T1000 (cell line): ENCODE measurements around the gene BNC2.
A peak's percentile ranks its signal among the peaks of the same experiment; 100 is the strongest.
"Not testable (repeated sequence)": the region's sequence is repeated elsewhere in the genome, so short reads cannot be mapped to it uniquely, and the experiment has no call there.

Experiments used
- DNase-seq: peaks from one replicate; lab custom pipeline; 2025; ENCODE audit warnings: mixed read lengths; lab: John Stamatoyannopoulos, UW

Gene BNC2

DNA sequence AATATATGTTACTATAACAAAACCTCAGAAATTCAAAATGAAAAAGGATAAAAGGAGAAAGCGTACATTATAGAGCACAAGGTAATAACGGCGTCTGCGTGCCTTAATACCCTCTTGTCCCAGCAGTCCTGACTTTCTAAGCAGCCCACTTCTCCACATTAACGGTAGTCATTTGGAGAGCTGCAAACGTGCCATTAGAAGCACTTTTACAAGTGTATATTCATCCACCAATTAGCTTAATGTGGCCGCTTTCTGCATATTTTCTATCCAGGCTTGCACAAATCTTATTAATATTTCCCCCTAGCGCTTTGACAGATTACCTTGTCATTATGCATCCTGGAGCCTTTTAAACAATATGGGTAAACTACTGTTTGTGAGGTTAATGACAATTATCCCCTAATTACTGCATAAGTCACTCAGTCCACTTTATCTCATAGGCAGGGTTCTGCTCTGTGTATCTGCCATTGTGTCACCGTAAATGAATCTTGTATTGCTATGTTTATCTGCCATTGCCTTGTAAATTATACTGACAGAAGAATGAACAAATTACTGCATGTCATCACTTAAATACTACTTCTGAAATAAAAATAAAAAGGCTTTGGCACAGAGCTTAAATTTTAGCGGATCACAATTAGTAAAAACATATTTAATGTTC lies 421.3 kb downstream of the BNC2 start:
- no peak for DNase-seq

DNA sequence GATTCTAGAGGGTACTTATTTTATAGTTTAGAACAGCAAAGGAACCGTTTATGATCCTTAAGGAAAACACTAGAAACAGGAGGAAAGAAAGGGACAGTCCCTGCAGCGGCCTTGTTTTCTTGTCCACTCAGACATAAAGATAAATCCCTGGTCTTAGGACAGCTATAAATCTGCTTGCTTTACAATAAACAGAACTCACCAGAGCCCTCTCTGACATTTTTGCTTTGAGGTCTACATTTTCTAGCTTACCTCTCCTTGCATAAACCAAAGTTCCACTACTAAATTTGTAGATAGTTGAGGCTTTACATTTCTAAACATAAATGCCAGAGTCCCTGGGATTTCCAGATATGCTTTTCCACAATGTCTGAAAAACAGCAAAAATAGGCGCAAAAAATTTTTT lies 422.5 kb downstream of the BNC2 start:
- DNase-seq: no peak

DNA sequence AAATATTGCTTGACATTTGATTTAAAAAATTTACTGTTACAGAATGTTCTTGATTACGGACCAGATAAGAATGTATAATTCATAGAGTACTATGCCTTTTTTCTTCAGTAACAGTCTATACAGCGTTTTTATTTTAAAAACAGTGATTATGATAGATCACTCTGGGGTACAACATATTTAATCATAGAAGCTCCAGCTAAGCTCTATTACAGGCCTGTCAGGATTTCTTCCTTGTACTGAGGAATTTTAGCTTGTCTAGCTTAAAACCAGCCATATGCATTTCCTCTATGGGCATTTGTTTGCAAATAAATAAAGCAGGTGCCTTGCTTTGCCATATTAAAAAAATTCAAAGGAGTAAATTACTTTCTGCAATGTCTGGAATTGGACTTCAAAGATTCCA lies 423.8 kb downstream of the BNC2 start:
- no peak for DNase-seq

DNA sequence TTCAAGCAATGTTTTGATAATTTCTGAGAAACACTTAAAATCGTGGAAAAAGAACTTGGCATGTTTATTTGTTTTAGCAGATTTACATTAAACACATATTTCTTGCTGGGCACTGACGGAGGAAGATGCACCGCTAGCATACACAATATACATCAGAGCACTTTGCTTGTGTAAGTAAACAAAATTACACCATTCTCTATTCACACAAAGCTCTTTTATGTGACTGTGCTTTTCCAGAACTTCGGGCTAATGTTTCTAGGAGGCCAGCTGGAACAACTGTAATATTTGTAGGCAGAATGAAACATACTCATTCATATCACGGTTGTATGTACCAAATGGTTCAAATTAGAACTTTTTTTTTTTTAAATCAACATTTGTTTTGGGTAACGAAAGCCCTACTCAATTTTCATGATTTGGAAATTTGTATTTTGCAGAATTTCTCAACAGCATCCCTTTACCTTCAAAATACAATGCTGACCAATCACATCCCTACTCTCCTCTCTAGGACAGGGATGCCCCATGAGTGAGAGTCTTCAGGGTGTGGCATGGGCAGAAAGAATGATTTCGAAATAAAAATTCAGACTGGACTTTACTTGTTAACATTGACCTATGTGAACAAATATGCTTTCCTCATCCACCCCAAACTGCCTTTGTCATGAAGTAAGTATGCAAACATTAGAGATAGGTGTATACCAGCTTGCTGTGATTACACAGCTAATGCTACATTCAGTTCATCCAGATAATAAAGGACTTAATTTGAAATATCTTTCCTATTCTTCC lies 425.1 kb downstream of the BNC2 start:
- no peak for DNase-seq

DNA sequence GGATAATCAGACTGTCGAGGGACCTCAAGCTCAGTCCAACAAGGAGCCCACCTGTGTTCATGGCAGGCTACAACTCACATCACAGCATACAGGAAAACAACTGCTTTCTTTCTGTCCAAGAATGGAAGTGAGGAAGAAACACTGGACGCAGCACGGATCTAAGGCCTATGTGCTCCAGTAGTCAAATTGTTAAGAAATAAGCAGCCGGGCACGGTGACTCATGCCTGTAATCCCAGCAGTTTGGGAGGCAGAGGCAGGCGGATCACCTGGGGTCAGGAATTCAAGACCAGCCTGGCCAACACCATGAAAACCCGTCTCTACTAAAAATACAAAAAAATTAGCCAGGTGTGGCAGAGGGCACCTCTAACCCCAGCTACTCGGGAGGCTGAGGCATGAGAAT lies 427.8 kb downstream of the BNC2 start:
- no peak for DNase-seq

DNA sequence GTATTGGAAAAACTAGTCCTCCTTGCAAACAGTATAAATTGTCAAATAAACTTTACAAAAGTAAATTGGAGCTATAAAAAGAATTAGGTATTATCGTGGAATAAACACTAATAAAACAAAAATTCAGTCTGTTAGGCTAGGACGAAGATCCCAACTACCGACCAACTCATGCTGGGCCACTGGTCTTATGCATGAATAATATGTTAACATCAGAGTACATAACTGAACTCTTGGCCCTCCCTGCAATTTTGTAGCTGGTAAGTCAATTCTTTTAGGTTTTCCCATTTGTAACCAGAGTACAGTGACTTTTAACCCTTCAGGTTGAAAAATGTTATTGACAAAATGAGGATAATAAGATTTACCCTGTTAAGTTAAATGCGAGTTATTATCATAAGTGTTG lies 428.7 kb downstream of the BNC2 start:
- no peak for DNase-seq

DNA sequence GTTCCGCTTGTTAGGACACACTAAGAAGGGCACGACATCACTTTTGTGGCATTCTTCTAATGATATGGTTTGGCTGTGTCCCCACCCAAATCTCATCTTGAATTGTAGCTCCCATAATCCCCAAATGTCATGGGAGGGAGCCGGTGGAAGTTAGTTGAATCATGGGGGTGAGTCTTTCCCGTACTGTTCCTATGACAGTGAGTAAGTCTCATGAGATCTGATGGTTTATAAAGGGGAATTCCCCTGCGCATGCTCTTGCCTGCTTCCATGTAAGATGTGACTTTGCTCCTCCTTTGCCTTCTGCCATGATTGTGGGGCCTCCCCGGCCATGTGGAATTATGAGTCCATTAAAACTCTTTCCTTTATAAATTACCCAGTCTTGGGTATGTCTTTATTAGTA lies 431.6 kb downstream of the BNC2 start:
- not testable (repeated sequence) for DNase-seq

DNA sequence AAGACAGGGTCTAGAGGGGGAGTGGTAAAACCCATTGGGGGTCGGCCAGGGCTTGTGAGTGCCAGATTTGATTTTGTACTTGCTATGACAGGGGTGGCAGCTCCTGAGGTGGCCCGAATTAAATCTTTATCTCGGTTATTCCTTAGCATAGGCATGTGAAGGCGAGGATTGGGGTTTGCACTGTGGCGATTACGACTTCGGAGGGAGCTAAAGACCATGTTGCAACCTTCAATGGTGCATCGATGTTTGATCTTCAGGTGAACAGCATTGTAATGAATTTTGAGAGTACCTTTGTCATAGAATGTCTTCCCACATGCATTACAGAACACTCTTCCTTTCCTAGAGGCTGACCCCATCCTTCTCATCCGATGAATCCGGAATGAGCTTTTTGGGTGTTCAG lies 433.9 kb downstream of the BNC2 start:
- DNase-seq: no peak

DNA sequence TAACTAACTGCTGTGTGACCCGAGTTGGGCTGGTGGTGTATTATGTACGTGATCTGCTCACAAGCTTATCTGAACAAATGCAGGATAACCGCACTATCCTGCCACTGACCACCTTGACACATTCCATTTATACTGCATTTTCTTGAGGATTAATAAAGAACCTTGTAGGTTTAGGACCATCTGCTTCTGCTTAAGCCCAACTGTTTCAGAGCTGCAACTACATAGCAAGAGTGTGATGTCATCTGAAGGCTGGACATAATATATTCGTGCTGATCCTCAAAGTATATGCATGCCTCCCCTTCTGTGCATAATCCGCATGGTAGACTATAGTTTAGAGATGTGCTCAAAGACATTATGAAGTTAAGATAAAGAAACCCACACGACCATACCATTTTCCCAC lies 435.9 kb downstream of the BNC2 start:
- no peak for DNase-seq

DNA sequence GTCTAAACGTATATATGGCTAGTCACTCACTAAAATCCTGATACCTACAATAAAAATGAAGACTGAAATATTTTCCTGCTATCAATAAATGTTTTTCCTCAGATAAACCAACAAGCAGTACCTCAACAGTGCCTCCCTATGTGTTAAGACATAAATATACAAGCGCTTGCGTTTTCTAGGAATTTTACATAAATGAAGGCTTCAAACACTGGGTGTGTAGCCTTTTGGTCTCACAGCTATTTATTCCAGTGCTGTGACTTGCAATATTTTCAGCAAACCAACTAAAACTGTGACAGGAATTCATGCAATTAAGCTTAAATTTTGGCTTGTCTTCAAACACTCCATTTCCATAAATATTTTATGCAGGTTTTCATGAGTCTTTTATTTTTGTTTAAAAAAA lies 437.0 kb downstream of the BNC2 start:
- DNase-seq: no peak

DNA sequence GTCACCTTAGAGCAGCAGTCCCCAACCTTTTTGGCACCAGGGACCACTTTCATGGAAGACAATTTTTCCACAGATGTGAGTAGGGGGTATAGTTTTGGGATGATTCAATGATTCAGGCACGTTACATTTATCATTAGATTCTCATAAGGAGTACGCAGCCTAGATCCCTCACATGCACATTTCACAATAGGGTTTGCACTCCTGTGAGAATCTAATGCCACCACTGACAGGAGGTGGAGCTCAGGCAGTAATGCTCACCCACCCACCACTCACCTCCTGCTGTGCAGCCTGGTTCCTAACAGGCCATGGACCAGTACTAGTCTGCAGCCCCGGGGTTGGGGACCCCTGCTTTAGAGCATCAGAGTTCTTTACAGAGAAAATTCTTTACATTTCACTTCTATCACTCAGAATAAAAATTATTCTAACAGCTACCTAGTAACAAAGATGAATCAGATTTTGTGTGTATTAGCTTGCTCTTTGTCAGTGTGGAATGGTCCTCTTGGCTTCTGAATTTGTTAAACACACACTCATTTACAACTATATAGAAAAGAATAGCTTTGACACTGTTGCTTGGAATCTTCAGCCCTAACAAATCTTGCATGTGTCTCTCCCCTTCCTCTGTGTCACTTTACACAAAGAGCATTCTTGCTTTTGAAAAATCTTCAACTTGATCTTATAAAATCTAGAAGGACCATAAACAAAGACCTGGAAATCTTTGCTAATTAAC lies 438.6 kb downstream of the BNC2 start:
- DNase-seq: no peak

DNA sequence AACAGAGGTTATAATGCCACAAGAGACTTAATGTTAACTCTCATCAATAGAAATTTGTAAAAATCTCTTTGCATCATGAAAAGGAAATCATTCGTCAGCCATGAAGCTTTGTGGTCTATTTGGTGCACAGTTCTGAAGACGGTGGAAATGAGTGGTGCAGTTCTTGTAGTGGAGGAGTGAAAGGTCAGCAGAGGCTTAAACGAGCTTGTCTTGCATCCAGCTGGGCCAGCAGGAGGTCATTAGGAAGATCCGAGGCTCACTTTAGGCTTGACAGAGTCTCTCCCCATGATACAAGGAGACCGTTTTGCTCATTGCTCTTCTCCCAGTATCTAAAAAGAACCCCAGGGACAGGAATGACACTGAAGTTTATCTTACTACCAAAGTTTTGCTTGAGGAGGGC lies 440.8 kb downstream of the BNC2 start:
- no peak for DNase-seq

DNA sequence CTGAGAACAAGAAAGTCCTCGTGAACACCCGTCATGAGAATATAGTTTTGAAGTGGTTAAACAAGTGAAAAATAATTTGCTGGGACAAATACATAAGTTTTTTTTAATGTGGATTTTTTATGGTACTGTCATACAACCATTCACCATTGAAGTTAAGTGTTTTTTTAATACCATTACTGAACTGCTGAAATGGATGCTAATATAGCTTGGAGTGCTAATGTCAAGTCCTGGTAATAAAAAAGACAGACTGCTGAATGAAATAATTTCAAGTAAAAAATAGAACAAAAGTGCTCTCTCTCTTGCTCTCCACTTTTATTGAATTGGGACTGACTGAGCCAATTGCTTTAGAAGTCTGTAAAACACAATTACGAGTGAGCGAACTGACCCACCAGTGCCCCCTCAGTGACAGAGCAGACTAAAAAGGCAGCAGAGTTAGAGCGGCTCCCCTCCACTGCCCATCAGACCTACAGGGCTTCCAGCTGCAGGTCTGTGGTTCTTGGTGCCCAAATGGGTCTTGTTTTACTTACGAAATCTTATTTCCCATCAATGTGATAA lies 442.5 kb downstream of the BNC2 start:
- no peak for DNase-seq

DNA sequence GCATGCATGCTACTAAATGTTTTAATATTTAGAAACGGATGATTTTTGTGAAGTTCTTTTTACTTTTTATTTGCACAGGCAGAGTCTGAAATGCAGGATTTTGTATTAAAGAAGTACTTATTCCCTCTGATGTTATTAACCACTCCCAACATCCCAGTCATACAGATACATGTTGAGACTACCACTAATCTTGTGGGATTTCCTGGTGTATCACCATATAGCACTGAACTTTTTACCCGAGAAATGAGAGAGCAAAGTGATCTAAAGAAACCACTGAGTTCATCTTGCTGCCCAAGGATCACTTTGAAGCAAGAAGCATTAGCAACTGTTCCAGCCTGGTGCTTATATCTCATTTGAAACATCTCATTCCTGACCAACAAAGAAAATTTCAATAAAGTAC lies 443.8 kb downstream of the BNC2 start:
- DNase-seq: no peak

DNA sequence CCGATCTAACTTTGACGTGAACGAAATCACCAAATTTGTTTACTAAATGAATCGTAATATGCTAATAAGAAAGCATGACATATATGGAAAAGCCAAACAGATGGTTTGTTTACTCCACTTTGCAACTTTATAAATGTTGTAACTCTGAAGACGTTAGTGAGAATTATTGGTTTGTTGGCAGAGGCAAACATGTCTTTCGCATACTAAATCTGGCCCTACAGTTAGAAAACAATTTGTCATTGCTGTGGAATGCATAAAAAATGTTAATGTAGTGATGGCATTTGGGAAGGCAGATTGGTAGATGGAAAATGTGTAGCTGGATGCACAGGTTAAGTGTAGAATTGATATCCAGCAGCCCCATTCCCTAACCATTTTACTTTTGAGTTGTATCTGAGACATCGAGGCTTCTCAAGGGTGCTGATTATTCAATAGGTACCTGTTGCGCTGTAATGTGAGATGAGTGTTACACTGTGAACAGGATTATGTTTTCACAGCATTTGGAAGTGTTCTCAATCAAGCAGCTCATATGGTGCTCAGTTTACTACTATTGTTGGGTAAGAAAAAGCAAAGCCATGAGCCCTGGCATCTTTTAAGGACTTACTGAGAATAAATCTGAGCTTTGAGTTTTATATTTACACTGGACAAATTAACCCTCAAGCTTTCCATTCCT lies 444.8 kb downstream of the BNC2 start:
- no peak for DNase-seq

DNA sequence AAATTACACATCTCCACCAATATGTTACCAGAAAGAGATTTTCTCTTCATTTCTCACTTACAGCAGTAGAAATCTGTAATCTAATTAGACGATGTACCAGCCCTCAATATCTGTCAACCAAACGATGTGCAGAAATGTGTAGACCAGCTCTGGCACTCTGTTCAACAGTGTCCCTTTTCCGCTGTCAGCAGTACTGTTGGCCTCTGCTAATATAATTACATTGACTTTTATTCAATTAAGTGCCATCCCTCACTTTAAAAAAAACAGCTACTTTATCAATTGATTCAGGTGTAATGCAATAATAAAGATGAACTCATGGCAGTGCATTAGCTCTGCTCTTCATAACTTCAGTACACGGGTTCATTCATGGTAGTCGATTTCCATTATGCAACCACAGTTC lies 448.4 kb downstream of the BNC2 start:
- DNase-seq: no peak

DNA sequence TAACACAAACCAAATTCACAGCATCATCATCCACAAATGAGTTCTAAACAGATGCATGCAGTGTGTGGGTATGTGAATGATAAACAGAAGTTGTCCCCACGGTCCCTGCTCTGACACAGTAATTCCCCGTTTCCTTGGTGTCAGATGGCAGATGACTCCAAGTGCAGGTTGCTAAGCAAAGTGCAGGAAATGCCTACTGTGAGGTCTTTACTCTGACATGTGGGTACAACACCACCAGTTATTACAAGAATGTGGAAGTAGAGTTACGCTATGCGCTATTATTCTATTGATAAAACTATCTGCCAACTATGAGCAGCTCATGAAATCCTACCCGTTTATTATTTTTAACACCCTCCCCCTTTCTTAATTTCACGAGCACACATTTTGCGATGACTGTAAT lies 448.9 kb downstream of the BNC2 start:
- DNase-seq: no peak

DNA sequence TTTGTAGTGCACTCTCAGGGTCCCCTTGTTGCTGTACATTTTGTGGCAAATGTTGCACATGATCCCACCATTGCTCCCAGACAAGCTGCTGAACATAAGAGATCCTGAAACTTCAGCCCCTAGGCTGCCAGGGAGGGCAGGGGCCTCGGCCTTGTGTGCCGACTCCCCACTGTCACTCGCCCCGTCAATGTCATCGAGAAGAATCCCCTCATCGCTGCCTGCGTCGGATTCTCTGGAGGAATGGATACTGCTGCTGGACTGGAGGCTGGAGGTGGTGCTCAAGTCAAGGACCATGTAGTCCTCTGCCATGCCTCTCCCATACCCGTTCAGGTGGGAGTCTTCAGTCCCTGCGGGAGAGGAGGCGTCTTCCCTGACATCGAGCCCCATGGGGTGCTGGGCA lies 451.3 kb downstream of the BNC2 start:
- no peak for DNase-seq

DNA sequence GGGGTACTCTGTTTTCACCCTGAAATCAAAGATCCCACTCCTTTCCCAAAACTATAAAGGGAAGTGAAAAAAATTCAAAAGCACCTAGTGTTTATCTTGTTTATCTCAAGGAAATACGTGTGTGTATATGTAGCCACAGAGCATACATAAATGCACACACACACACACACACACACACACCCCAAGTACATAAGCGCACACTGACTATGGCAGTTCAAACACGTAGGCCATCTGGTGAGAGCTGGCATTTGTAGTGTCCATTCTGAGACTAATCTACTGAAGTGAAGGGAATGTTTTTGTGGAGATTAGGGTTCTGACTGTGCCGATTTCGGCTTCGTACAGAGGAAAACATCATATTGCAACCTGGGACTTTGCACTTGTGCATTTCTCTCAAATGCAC lies 451.7 kb downstream of the BNC2 start:
- DNase-seq: no peak

DNA sequence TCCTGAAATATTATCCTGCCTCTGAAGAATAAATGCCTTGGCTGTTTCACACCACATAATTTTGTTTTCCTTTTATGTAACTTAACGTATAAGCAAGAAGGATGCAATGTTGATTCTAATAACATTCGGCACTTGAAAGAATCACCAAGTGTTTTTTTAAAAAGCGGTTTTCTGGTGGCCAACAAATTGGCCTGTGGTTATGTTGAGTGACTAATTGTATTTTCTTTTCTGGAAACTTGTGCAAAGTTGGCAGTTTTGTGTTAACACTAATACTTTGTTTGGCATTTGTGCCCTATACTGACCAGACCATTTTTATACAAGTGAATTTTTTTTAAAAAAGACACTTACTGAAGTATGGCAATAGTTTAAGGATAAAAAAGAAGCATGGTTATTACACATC lies 452.7 kb downstream of the BNC2 start:
- DNase-seq: no peak

DNA sequence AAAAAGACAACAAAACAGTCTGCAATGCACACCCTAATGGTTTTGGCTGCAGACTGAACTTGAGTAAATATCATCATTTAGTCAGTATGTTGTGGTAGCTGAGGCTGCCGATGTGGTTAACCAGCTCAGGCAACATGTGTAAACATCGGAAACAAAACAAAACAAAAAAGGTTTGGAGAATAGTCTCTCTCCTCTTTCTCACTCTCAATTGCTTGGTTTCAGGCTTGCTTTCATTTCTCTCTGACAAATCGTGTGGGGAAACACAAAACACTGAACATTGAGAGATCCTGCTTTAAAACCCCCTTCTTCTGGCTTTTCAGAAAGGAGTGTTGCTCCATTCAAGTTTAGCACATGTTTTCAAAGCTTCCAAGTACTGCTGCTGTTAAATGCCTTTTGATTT lies 453.3 kb downstream of the BNC2 start:
- DNase-seq: peak; percentile 19

DNA sequence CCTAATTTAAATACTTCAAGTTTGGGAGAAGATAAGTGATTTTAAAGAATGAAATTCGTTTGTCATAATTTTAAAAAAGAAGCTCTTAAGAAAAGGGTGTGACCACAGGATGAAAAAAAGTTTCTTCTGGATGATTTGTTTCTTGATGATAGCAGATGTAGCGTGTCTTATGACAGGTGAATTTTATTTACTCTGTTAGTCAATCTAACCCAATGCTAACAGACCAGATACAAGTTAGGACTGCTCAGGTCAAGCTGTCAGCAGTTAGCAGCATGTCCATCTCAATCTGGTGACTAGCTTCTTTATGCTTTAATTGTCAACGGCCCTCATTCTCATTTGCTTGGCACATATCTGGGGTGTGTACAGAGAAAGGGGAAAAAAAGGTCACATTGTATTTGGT lies 456.0 kb downstream of the BNC2 start:
- no peak for DNase-seq
